Endothelial cell of umbilical vein (primary cell): Measurements from ENCODE around the gene FAU. TPM values are rescaled to one million over a fixed set of nuclear protein-coding genes. Genes with fewer than 3 reads are reported as not detected.

Experiments
- BruUV-seq: library from RNA; stranded (reverse); fragments of 400-500 nt; replicated peaks from 2 replicates; lab custom pipeline; 2021; lab: Mats Ljungman, UMichigan
- CTCF ChIA-PET: fragments of 300-600, 350-600 bp; sonication (Branson Sonifier 250); formaldehyde crosslinking; loops from one replicate; lab custom pipeline; 2021; ENCODE audit warnings: antibody characterized with exemption, inconsistent platforms; lab: Charles Lee
- POLR2A ChIA-PET: fragments of 300-600, 350-600 bp; sonication (Branson Sonifier 250); formaldehyde crosslinking; loops from one replicate; lab custom pipeline; 2021; ENCODE audit warnings: antibody characterized with exemption, inconsistent platforms; lab: Charles Lee
- DNase-seq: peaks from one replicate; pipeline ENCODE4 v3.0.0-alpha.2; 2011; ENCODE audit warnings: low read depth, low spot score
- FAIRE-seq: peaks from 2 replicates; lab custom pipeline; 2011; peaks lifted over from hg19 to GRCh38; lab: Jason Lieb, UNC
- H2AFZ ChIP-seq: 2 replicates; pipeline ENCODE4 v1.6.0; 2012; ENCODE audit warnings: low read depth, low read length, control low read depth, inconsistent platforms
- H3K27ac ChIP-seq: 2 replicates; pipeline ENCODE4 v1.5.1; 2011; ENCODE audit warnings: low read depth, mild to moderate bottlenecking, control low read depth, low read length, moderate library complexity; ENCODE audit not compliant: insufficient read depth
- H3K27me3 ChIP-seq, 2 experiments: 2 replicates each; pipeline versions ENCODE4 v1.6.0 to v1.6.1; 2011; ENCODE audit warnings: low read length in 2 of 2, mixed read lengths in 1 of 2; ENCODE audit not compliant: control insufficient read depth in 2 of 2, insufficient read depth in 2 of 2
- H3K36me3 ChIP-seq, 2 experiments: 2 replicates in 1 of 2; 3 replicates in 1 of 2; pipeline ENCODE4 v1.5.1; 2011; ENCODE audit warnings: low read length in 2 of 2, mild to moderate bottlenecking in 1 of 2, moderate library complexity in 1 of 2; ENCODE audit not compliant: control insufficient read depth in 2 of 2, insufficient read depth in 2 of 2; ENCODE audit errors: extremely low read depth in 1 of 2
- H3K4me1 ChIP-seq: 3 replicates; pipeline ENCODE4 v1.5.1; 2011; ENCODE audit warnings: mild to moderate bottlenecking, low read length; ENCODE audit not compliant: control insufficient read depth, insufficient read depth; ENCODE audit errors: extremely low read depth
- H3K4me2 ChIP-seq: 2 replicates; pipeline ENCODE4 v1.6.1; 2011; ENCODE audit warnings: low read length, control low read depth, mixed read lengths; ENCODE audit not compliant: insufficient read depth
- H3K4me3 ChIP-seq, 3 experiments: fragments of 200-600 bp in 1 of 3; sonication (generic), shearing (Covaris generic) in 1 of 3; replicated peaks in 1 of 3; 2 replicates each; pipeline ENCODE4 v1.5.1; 2011 to 2016; ENCODE audit warnings: control low read depth in 3 of 3, low read length in 3 of 3, mild to moderate bottlenecking in 2 of 3, inconsistent platforms in 1 of 3, low read depth in 1 of 3, moderate library complexity in 1 of 3; ENCODE audit not compliant: insufficient read depth in 1 of 3
- H3K79me2 ChIP-seq: 2 replicates; pipeline ENCODE4 v1.6.0; 2012; ENCODE audit warnings: low read length, inconsistent platforms; ENCODE audit not compliant: control insufficient read depth, insufficient read depth
- H3K9ac ChIP-seq: replicated peaks from 2 replicates; pipeline ENCODE3; 2011; ENCODE audit warnings: low read length, control low read depth; ENCODE audit not compliant: insufficient read depth; ENCODE audit errors: extremely low read depth
- H3K9me1 ChIP-seq: replicated peaks from 3 replicates; pipeline ENCODE4 v1.6.0; 2011; ENCODE audit warnings: mild to moderate bottlenecking, low read length; ENCODE audit not compliant: control insufficient read depth, insufficient read depth; ENCODE audit errors: extremely low read depth
- H3K9me3 ChIP-seq: replicated peaks from 2 replicates; pipeline ENCODE4 v1.5.1; 2012; ENCODE audit warnings: low read length, inconsistent platforms; ENCODE audit not compliant: control insufficient read depth, insufficient read depth
- H4K20me1 ChIP-seq: replicated peaks from 2 replicates; pipeline ENCODE3; 2011; ENCODE audit warnings: mild to moderate bottlenecking, low read length; ENCODE audit not compliant: control insufficient read depth, insufficient read depth; ENCODE audit errors: extremely low read depth
- CTCF ChIP-seq, 2 donors: IDR thresholded peaks; 1 replicate in 1 of 2; 2 replicates in 1 of 2; pipeline ENCODE4 v1.5.1; 2011; ENCODE audit warnings: low read length in 2 of 2, mild to moderate bottlenecking in 2 of 2, moderate library complexity in 2 of 2, control low read depth in 1 of 2, inconsistent platforms in 1 of 2, low read depth in 1 of 2; ENCODE audit not compliant: insufficient read depth in 1 of 2; ENCODE audit errors: extremely low read depth in 1 of 2
- EZH2 ChIP-seq: IDR thresholded peaks from 2 replicates; pipeline ENCODE4 v1.6.1; 2012; ENCODE audit warnings: borderline replicate concordance, low read depth, mild to moderate bottlenecking, moderate library complexity, low read length, inconsistent platforms; ENCODE audit not compliant: severe bottlenecking
- FOS ChIP-seq: IDR thresholded peaks from 2 replicates; pipeline ENCODE4 v1.6.1; 2011; ENCODE audit warnings: mild to moderate bottlenecking, low read length, moderate library complexity, borderline replicate concordance; ENCODE audit not compliant: insufficient read depth
- GATA2 ChIP-seq: IDR thresholded peaks from 2 replicates; pipeline ENCODE4 v1.7.0; 2011; ENCODE audit warnings: low read depth, mild to moderate bottlenecking, moderate library complexity, mixed read lengths, low read length; ENCODE audit not compliant: insufficient read length, insufficient read depth
- JUN ChIP-seq: IDR thresholded peaks from 2 replicates; pipeline ENCODE4 v1.6.1; 2011; ENCODE audit warnings: borderline replicate concordance, low read depth; ENCODE audit not compliant: insufficient read length, insufficient read depth
- MAX ChIP-seq: IDR thresholded peaks from 2 replicates; pipeline ENCODE4 v1.6.1; 2011; ENCODE audit not compliant: insufficient read depth, insufficient read length
- MYC ChIP-seq: IDR thresholded peaks from one replicate; pipeline ENCODE4 v1.6.1; 2011; ENCODE audit warnings: mild to moderate bottlenecking, low read depth, low read length
- POLR2A ChIP-seq: IDR thresholded peaks from 2 replicates; pipeline ENCODE4 v1.6.1; 2012; ENCODE audit warnings: low read depth, mild to moderate bottlenecking, control low read depth, low read length
- POLR2AphosphoS5 ChIP-seq: IDR thresholded peaks from 2 replicates; pipeline ENCODE4 v1.6.1; 2012; ENCODE audit warnings: low read depth, mild to moderate bottlenecking, control low read depth, low read length, moderate library complexity; ENCODE audit not compliant: insufficient read depth
- dilution Hi-C: fragments of 300-500 bp; cut with MboI; formaldehyde crosslinking; loops from one replicate; pipeline ENCODE4 v1.15.0; 2019; ENCODE audit warnings: low sequenced_read_pairs; ENCODE audit not compliant: extremely low pct_ligation_motif_present
- intact Hi-C: fragments of 100-400 bp; cut with micrococcal nuclease; formaldehyde crosslinking; loops from one replicate; pipeline ENCODE4 v1.10.0; 2022
- polyA plus RNA-seq, 4 experiments: library from polyadenylated mRNA; depleted of rRNA in 3 of 4; stranded (reverse) in 3 of 4; unstranded in 1 of 4; fragments of >200 nt; gene quantifications; 2 replicates each; pipeline versions ENCODE4 v1.2.1 to v1.2.3, GENCODE V29; 2011 to 2012; ENCODE audit warnings: missing spikeins in 1 of 4
- total RNA-seq: library from RNA; stranded (reverse); gene quantifications from 2 replicates; pipeline ENCODE4 v1.2.3, GENCODE V29; 2021

Gene FAU
- total and polyA plus RNA-seq, 2 donors (not counting 3 experiments of a cell fraction or from before 2014, with no cell fraction given): 741 to 746 TPM

DNA sequence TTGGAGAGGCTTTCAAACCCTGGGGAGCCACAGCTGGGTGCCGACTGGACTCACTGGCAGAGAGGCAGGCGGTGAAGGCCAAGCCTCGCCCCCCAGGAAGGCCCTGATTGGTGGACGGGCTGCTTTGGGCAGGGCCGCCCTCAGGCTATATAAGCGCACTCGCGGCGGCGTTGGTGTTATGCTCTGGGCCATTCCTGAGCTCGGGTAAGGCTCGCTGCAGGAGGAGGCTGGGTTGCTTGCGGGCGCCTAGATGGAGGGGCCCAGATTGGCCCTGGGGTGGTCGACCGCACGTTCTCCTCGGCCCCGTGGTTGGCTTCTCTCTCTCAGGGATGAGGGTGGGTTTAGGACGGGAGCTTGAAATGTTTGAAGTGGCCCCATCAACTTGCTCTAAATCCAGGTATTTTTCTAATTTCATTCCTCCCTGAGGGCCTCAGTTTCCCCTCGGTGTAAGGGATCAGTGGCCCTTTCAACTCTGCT lies 48.2 kb upstream of the FAU start, which contains the start of gene SPDYC:
SPDYC (plus strand) TSS at position 176 of the 477 bp plus-strand sequence. CDS start 1,125 bp downstream, outside the sequence.
- Histone ChIP-seq H3K9me3 (no peaks in the 10 kb centered on the region), H3K4me1 (peaks cover 15% of the 10 kb centered on the region), H3K4me3 (no peak within 1 kb of the TSS), H3K36me3 (no peaks in the 10 kb centered on the region), H3K79me2 (no peaks in the 10 kb centered on the region), H4K20me1 (no peaks in the 10 kb centered on the region), H3K9ac (peak within 1 kb of the TSS; percentile 76), H3K27me3 (no peaks in the 10 kb centered on the region), H3K27ac (peak within 1 kb of the TSS; percentile 92), H3K9me1 (no peaks in the 10 kb centered on the region), H2AFZ (peak within 1 kb of the TSS; percentile 95), H3K4me2 (peak within 1 kb of the TSS; percentile 23)
- POLR2A ChIA-PET: no interaction called here
- BruUV-seq: no TSS peak
- CTCF ChIA-PET: interaction anchor here (1.4 to 2.7 kb wide), 3 partner anchors 11 to 58 kb away, joined by 4 to 11 read pairs (median 6); partner anchors contain the start of genes CAPN1 and TM7SF2
- TF ChIP-seq POLR2A (no peak), CTCF (IDR thresholded peaks at IDR 0.05; ENCODE audit: extremely low read depth in 1 of 2, insufficient read depth in 1 of 2, low read depth in 1 of 2, low read length in 2 of 2) (no peak), MAX (no peak), JUN (no peak), FOS (no peak), MYC (no peak), POLR2AphosphoS5 (no peak), EZH2 (no peak), GATA2 (no peak)
- intact Hi-C loops (no loop called here), dilution Hi-C loops (no loop called here)
- no peak for FAIRE-seq
- DNase-seq: no peak
